ENCODE results near the gene KIR2DL1.
A peak's percentile ranks its signal among the peaks of the same experiment; 100 is the strongest.
"Not testable (repeated sequence)": the region's sequence is repeated elsewhere in the genome, so short reads cannot be mapped to it uniquely, and the experiment has no call there.

Gene KIR2DL1

DNA sequence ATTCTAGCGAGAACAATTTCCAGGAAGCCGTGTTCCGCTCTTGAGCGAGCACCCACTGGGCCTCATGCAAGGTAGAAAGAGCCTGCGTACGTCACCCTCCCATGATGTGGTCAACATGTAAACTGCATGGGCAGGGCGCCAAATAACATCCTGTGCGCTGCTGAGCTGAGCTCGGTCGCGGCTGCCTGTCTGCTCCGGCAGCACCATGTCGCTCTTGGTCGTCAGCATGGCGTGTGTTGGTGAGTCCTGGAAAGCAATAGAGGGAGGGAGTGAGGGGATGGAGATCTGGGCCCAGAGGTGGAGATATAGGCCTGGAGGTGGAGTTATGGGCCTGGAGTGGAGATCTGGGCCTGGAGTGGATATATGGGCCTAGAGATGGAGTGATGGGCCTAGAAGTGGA is at the start of gene KIR2DL1:
TSS of gene KIR2DL1 (plus strand) at position 148 of the 400 bp plus-strand sequence. CDS start at position 206, 58 bp downstream.
- not testable (repeated sequence) for DNase-seq

DNA sequence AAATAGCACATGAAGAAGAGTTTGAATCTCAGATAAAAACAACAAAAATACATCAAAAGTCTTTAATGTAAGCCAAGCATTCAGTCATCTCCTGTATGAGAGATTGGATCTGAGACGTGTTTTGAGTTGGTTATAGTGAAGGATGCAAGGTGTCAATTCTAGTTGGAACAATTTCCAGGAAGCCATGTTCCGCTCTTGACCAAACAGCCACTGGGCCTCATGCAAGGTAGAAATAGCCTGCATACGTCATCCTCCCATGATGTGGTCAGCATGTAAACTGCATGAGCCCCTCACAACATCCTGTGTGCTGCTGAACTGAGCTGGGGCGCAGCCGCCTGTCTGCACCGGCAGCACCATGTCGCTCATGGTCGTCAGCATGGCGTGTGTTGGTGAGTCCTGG is 45.5 kb upstream of the KIR2DL1 start, which contains the start of gene KIR3DL3:
TSS of gene KIR3DL3 (plus strand) at position 301 of the 400 bp plus-strand sequence. CDS start at position 356, 55 bp downstream.
- no peak for DNase-seq

DNA sequence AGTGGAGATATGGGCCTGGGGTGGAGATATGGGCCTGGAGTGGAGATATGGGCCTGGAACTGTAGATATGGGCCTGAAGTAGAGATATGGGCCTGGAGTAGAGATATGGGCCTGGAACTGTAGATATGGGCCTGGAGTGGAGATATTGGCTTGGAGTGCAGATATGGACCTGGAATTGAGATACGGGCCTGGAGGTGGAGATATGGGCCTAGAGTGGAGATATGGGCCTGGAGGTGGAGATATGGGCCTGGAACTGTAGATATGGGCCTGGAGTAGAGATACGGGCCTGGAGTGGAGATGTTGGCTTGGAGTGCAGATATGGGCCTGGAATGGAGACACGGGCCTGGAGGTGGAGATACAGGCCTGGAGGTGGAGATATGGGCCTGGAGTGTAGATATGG is 44.9 kb upstream of the KIR2DL1 start:
- DNase-seq: no peak

DNA sequence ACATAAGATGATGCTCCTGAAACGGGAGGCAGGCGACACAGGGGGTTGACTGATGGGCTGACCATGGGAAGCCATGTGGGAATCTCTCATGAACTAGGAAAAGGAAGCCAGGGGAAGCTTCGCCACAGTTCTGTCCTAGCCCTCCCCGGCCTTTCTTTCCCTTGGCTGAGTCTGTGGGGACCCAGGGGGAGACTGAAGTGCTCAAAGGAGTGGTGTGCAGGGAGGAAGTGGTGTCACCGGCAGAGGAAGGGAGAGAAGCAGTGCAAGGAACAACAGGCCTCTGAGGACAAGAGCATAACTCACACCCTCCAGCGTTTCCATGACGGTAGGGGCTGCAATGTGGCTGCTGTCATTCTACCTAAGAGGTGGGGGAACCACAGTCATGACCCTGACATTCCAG is 44.3 kb upstream of the KIR2DL1 start:
- DNase-seq: no peak

DNA sequence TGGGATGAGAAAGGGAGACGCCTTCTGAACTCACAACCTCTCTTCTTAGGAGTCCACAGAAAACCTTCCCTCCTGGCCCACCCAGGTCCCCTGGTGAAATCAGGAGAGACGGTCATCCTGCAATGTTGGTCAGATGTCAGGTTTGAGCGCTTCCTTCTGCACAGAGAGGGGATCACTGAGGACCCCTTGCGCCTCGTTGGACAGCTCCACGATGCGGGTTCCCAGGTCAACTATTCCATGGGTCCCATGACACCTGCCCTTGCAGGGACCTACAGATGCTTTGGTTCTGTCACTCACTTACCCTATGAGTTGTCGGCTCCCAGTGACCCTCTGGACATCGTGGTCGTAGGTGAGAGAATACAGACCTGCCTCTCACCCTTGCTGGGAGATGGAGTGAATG is 42.0 kb upstream of the KIR2DL1 start:
- no peak for DNase-seq

DNA sequence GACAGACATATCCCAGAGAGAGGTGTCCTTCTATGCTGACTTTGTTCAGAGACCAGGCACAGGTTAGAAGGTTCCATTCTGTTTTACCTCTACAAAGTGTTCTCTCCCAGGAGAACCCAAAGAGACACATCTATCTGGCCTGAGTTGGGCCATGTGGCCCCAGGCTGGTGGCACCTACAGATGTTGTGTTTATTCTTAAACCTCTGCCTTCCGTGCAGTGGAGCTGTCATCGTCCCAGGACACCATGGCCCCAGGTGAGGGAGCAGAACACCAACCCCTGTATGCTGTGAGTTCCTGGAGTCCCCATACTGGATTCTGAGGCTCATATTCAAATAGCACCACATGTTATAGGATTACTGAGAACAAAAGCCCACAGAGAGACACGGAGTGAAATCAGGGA is 41.4 kb upstream of the KIR2DL1 start:
- DNase-seq: no peak

DNA sequence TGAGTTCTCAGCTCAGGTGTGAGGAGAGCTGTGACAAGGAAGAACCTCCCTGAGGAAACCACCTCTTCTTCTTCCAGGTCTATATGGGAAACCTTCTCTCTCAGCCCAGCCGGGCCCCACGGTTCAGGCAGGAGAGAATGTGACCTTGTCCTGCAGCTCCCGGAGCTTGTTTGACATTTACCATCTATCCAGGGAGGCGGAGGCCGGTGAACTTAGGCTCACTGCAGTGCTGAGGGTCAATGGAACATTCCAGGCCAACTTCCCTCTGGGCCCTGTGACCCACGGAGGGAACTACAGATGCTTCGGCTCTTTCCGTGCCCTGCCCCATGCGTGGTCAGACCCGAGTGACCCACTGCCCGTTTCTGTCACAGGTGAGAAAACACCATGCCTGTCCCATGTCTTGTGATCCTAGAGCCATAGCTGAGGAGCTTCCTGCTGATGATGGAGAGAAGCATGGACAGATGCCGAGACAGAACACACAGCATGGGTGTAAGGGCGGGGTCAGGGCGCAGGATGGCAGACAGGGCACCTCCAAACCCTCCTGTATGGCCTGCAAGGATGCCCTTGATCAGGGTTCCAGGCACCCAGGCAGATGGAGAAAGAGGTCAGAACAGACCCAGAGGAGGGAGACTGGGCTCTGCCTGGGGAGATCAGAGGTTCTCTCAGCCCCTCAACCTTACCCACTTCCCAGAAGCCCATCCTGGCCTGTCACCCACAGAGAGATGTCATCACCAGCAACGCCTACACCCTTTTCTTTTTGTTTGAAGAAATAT is 40.0 kb upstream of the KIR2DL1 start:
- no peak for DNase-seq

DNA sequence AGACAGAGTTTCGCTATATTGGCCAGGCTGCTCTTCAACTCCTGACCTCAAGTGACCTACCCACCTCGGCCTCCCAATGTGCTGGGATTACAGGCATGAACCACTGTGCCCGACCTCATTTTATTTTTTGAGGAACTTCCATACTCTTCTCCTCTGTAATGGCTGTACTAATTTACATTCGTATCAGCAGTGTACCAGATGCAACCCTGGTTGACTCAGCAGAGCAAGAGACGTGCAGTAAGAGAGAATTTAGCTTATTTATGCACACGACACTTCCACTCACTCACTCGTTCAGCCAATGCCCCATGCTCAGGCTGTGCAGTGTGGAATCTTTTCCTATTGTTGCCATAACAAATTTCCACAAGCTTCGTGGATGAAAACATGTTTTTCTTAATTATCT is 38.4 kb upstream of the KIR2DL1 start:
- DNase-seq: no peak

DNA sequence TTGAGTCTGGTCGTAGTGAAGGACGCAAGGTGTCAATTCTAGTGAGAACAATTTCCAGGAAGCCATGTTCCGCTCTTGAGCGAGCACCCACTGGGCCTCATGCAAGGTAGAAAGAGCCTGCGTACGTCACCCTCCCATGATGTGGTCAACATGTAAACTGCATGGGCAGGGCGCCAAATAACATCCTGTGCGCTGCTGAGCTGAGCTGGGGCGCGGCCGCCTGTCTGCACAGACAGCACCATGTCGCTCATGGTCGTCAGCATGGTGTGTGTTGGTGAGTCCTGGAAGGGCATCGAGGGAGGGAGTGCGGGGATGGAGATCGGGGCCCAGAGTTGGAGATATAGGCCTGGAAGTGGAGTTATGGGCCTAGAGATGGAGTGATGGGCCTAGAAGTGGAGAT is 31.3 kb upstream of the KIR2DL1 start, which contains the start of gene KIR2DL3:
TSS of gene KIR2DL3 (plus strand) at position 208 of the 400 bp plus-strand sequence. CDS start at position 241, 33 bp downstream.
- DNase-seq: not testable (repeated sequence)

DNA sequence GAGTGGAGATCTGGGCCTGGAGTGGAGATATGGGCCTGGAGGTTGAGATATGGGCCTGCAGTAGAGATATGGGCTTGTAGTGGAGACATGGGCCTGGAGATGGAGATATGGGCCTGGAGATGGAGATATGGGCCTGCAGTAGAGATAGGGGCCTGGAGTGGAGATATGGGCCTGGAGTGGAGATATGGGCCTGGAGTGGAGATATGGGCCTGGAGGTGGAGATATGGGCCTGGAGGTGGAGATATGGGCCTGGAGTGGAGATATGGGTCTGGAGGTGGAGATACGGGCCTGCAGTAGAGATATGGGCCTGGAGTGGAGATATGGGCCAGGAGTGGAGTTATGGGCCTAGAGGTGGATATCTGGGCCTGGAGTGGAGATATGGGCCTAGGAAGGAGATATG is 30.9 kb upstream of the KIR2DL1 start:
- DNase-seq: no peak

DNA sequence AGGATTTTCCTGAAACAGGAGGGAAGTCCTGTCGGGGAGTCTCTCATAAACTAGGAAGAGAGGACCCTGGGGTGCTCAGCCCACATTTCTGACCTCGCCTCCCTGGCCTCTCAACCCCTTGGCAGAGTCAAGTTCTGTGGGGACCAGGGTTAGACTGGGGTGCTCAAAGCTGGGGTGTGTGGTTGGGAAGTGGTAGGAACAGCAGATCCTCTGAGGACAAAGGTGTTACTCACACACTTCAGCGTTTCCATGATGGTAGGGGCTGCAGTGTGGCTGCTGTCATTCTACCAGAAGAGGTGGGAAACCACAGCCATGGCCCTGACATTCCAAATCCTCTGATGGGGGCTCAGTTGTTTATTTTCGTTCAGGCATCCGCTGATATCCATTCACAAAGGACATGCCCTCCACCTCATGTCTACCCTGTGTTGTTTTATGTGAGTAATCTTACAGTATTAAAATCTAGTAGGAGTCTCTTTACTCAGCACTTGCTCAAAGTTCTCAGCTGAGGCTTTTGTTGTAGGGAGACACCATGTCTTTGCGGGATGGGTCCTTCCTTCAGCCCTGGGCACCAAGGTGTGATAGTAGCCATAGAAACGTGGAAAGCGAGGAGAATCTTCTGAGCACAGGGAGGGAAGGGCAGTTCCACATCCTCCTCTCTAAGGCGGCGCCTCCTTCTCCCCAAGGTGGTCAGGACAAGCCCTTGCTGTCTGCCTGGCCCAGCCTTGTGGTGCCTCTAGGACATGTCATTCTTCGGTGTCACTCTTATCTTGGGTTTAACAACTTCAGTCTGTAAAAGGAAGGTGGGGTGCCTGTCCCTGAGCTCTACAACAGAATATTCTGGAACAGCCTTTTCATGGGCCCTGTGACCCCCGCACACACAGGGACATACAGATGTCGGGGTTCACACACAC is 29.8 kb upstream of the KIR2DL1 start:
- DNase-seq: no peak

DNA sequence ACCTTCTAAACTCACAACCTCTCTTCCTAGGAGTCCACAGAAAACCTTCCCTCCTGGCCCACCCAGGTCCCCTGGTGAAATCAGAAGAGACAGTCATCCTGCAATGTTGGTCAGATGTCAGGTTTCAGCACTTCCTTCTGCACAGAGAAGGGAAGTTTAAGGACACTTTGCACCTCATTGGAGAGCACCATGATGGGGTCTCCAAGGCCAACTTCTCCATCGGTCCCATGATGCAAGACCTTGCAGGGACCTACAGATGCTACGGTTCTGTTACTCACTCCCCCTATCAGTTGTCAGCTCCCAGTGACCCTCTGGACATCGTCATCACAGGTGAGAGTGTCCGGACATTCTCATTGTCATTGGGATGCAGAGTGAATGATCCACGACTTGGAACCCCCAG is 27.6 kb upstream of the KIR2DL1 start:
- DNase-seq: not testable (repeated sequence)

DNA sequence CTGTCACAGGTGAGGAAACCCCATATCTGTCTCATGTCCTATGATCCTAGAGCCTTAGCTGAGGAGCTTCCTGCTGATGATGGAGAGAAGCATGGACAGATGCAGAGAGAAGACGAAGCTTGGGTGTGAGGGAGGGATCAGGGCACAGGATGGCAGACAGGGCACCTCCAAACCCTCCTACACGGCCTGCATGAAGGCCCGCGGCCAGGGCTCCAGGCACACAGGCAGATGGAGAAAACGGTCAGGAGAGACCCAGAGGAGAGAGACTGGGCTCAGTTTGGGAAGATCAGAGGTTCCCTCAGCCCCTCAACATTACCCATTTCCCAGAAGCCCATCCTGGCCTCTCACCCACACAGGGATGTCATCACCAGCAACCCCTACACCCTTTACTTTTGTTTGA is 25.5 kb upstream of the KIR2DL1 start:
- DNase-seq: not testable (repeated sequence)

DNA sequence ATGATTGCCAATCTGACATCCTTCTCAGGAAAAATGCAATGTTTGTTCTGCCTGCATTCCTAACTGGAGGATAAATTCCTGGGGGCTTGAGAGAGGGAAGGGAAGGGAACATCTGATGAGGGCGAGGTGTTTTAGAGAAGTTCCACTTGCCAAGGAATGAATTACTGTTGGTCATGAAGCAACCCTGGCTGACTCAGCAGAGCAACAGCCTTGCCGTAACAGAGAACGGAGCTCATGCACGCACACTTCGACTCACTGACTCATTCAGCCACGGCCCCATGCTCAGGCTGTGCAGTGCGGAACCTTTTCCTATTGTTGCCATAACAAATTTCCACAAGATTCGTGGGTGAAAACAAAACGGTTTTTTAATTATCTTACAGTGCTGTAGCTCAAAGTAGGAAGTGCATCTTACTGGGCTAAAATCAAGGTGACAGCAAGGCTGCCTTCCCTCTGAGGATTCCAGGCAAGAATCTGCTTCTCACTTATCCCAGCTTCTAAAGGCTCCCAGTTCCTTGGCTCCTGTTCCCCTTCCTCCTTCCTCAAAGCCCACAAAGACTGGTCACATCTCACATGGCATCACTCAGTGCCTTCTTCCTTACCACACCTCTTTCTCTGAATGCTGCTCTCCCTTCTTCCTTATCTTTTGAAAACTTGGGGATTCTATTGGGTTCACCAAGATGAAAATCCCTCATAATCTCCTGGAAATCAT is 21.8 kb upstream of the KIR2DL1 start:
- DNase-seq: peak; percentile 64

DNA sequence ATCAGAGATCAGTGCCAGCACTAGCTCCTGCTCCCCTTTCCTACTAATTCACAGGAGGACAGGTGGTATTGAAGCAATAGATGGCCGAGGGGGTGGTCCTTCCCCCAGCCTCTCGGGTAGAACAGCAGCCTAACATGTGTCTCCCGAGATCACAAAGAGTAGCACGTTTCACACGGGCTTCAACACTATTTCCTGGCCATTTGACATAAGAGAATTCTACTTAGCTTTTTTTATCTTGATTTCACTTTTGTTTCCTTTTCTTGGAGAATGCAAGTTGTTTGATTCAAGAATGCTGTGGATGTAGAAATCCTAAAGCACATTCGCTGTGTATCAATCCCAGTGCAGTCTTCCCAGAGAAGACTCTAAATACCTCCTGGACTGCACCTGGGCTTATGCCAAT is 19.3 kb upstream of the KIR2DL1 start:
- not testable (repeated sequence) for DNase-seq

DNA sequence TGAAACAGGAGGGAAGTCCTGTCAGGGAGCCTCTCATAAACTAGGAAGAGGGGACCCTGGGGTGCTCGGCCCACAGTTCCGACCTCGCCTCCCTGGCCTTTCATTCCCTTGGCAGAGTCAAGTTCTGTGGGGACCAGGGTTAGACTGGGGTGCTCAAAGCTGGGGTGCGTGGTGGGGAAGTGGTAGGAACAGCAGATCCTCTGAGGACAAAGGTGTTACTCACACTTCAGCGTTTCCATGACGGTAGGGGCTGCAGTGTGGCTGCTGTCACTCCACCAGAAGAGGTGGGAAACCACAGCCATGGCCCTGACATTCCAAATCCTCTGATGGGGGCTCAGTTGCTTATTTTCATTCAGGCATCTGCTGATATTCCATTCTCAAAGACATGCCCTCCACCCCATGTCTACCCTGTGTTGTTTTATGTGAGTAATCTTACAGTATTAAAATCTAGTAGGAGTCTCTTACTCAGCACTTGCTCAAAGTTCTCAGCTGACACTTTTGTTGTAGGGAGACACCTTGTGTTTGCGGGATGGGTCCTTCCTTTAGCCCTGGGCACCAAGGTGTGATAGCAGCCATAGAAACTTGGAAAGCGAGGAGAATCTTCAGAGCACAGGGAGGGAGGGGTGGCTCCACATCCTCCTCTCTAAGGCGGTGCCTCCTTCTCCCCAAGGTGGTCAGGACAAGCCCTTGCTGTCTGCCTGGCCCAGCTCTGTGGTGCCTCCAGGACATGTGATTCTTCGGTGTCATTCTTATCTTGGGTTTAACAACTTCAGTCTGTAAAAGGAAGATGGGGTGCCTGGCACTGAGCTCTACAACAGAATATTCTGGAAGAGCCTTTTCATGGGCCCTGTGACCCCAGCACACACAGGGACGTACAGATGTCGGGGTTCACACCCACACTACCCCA is 13.1 kb upstream of the KIR2DL1 start:
- DNase-seq: not testable (repeated sequence)

DNA sequence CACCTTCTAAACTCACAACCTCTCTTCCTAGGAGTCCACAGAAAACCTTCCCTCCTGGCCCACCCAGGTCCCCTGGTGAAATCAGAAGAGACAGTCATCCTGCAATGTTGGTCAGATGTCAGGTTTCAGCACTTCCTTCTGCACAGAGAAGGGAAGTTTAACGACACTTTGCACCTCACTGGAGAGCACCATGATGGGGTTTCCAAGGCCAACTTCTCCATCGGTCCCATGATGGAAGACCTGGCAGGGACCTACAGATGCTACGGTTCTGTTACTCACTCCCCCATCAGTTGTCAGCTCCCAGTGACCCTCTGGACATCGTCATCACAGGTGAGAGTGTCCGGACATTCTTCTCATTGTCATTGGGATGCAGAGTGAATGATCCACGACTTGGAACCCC is 11.0 kb upstream of the KIR2DL1 start:
- DNase-seq: not testable (repeated sequence)

DNA sequence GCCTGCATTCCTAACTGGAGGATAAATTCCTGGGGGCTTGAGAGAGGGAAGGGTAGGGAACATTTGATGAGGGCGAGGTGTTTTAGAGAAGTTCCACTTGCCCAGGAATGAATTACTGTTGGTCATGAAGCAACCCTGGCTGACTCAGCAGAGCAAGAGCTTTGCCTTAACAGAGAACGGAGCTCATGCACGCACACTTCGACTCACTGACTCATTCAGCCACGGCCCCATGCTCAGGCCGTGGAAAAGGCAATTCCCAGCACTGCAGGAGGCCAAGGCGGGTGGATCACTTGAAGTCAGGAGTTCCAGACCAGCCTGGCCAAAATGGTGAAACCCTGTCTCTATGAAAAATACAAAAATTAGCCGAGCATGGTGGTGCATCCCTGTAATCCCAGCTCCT is 5.4 kb upstream of the KIR2DL1 start:
- DNase-seq: peak; percentile 46

DNA sequence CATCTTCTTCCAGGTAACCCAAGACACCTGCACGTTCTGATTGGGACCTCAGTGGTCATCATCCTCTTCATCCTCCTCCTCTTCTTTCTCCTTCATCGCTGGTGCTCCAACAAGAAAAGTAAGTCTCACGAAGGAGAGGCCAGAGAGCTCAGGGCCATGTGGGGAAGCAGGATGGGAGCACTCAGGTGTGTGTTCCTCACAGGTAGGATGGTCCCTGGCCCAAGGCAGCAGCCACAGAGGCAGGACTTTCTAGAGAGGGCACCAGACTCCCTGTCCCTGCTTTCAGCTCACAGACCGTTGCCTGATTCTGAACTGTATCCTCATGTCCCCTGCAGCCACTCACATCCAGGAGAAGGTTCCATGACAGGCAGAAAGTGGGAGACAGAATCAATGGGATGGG is 3.1 kb upstream of the KIR2DL1 start:
- not testable (repeated sequence) for DNase-seq

DNA sequence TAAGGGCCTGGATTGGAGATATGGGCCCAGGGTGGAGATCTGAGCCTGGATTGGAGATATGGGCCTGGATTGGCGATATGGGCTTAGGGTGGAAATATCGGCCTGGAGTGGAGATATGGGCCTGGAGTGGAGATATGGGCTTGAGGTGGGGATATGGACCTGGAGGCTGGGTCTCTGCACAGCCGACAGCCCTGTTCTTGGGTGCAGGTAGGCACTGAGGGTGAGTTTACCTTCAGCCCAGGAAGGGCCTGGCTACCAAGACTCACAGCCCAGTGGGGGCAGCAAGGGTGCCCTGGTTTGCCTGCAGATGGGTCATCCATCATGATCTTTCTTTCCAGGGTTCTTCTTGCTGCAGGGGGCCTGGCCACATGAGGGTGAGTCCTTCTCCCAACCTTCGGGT is 918 bp downstream of the KIR2DL1 start:
- DNase-seq: not testable (repeated sequence)

DNA sequence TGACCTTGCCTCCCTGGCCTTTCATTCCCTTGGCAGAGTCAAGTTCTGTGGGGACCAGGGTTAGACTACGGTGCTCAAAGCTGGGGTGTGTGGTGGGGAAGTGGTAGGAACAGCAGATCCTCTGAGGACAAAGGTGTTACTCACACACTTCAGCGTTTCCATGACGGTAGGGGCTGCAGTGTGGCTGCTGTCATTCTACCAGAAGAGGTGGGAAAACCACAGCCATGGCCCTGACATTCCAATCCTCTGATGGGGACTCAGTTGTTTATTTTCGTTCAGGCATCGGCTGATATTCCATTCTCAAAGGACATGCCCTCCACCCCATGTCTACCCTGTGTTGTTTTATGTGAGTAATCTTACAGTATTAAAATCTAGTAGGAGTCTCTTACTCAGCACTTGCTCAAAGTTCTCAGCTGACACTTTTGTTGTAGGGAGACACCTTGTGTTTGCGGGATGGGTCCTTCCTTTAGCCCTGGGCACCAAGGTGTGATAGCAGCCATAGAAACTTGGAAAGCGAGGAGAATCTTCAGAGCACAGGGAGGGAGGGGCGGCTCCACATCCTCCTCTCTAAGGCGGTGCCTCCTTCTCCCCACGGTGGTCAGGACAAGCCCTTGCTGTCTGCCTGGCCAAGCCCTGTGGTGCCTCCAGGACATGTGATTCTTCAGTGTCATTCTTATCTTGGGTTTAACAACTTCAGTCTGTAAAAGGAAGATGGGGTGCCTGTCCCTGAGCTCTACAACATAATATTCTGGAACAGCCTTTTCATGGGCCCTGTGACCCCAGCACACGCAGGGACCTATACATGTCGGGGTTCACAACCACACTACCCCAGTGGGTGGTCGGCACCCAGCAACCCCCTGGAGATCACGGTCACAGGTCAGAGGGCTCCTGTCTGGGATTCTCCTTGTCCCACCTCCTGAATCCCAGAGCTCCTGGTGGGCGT is 1.7 kb downstream of the KIR2DL1 start:
- DNase-seq: not testable (repeated sequence)

All from GF-D8 (cell line).